Measurements from ENCODE around the gene VSIG4.

The VSIG4 gene

GRCh38 chrX:66023385-66024091 is 16.3 kb downstream of the VSIG4 start:
- no peak for DNase-seq

- no peak for DNase-seq
Observed at GRCh38 chrX:66022632-66023384, 17.1 kb downstream of the VSIG4 start.

- no peak for DNase-seq
Observed at GRCh38 chrX:66021765-66022631, 17.9 kb downstream of the VSIG4 start.

- DNase-seq, result no peak
Observed at GRCh38 chrX:66021401-66021764, 18.5 kb downstream of the VSIG4 start.

GRCh38 chrX:66020631-66021334 is 19.1 kb downstream of the VSIG4 start:
- no peak for DNase-seq

GRCh38 chrX:66019974-66020373 is 19.9 kb downstream of the VSIG4 start:
- DNase-seq, result no peak

- DNase-seq, result no peak
Observed at GRCh38 chrX:66019310-66019652, 20.6 kb downstream of the VSIG4 start.

- no peak for DNase-seq
Observed at GRCh38 chrX:66018585-66019309, 21.1 kb downstream of the VSIG4 start.

- DNase-seq, result no peak
Observed at GRCh38 chrX:66017659-66018170, 22.2 kb downstream of the VSIG4 start.

- no peak for DNase-seq
Observed at GRCh38 chrX:66016905-66017658, 22.8 kb downstream of the VSIG4 start.

- no peak for DNase-seq
Observed at GRCh38 chrX:66015900-66016689, 23.8 kb downstream of the VSIG4 start.

- no peak for DNase-seq
Observed at GRCh38 chrX:66015152-66015831, 24.6 kb downstream of the VSIG4 start.

GRCh38 chrX:66014556-66014955 is 25.3 kb downstream of the VSIG4 start:
- DNase-seq, result no peak

GRCh38 chrX:66014084-66014483 is 25.8 kb downstream of the VSIG4 start:
- DNase-seq, result no peak

- DNase-seq, result no peak
Observed at GRCh38 chrX:66013194-66013816, 26.6 kb downstream of the VSIG4 start.

GRCh38 chrX:66012094-66012534 is 27.8 kb downstream of the VSIG4 start:
- no peak for DNase-seq

GRCh38 chrX:66009231-66009845 is 30.5 kb downstream of the VSIG4 start:
- no peak for DNase-seq

GRCh38 chrX:66008328-66008970 is 31.4 kb downstream of the VSIG4 start:
- DNase-seq, result no peak
